Measurements from ENCODE around the gene ATP8B1.
A peak's percentile ranks its signal among the peaks of the same experiment; 100 is the strongest.

Gene ATP8B1

DNA sequence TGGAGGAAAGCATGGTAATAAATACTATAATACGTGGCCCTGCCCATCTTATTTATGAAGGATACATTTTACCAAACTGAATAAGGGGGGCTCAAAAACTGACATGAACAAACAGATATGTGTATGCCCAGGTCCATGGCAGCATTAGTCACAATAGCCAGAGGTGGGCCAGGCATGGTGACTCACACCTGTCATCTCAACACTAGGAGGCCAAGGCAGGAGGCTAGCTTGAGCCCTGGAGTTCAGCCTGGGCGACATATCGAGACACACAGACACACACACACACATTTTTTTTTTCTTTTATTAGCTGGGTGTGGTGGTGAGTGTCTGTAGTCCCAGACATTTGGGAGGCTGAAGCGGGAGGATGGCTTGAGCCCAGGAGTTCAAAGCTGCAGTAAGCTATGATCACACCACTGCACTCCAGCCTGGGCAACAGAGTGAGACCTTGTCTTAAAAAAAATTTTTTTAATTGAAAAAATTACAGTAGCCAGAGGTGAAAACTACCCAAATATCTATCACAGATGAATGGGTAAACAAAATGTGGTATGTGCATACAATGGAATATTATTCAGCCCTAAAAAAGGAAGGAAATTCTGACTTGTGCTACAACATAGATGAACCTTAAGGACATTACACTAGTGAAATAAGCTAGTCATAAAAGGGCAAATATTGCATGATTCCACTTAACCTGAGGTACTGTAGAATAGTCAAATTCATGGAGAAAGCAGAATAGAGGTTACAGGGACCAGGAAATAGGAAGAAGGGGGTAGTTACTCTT is 8.0 kb downstream of the ATP8B1 start:
- peaks cover 30 to 69% of the 10 kb centered on the region in 2 donors for H3K4me1 ChIP-seq (ENCODE audit: control insufficient read depth in 2 of 2, insufficient read depth in 2 of 2, low read length in 2 of 2)
- no peaks in the 10 kb centered on the region for H3K27me3 ChIP-seq (ENCODE audit: control insufficient read depth in 2 of 2, insufficient read depth in 2 of 2, low read length in 2 of 2)
- peak overlapping the region in 1 of 2 donors; percentile 35 for H3K27ac ChIP-seq (ENCODE audit: low read depth in 2 of 2, low read length in 2 of 2)
- H3K9ac ChIP-seq (ENCODE audit: low read depth in 1 of 2, low read length in 2 of 2), result no peak overlapping the region
- H3K4me3 ChIP-seq (ENCODE audit: low read length in 2 of 2), result no peak overlapping the region
- H3K36me3 ChIP-seq (ENCODE audit: control insufficient read depth in 2 of 2, insufficient read depth in 2 of 2, low read length in 2 of 2), result no peaks in the 10 kb centered on the region
- no peaks in the 10 kb centered on the region for H3K9me3 ChIP-seq (ENCODE audit: control insufficient read depth in 2 of 2, low read length in 2 of 2)

DNA sequence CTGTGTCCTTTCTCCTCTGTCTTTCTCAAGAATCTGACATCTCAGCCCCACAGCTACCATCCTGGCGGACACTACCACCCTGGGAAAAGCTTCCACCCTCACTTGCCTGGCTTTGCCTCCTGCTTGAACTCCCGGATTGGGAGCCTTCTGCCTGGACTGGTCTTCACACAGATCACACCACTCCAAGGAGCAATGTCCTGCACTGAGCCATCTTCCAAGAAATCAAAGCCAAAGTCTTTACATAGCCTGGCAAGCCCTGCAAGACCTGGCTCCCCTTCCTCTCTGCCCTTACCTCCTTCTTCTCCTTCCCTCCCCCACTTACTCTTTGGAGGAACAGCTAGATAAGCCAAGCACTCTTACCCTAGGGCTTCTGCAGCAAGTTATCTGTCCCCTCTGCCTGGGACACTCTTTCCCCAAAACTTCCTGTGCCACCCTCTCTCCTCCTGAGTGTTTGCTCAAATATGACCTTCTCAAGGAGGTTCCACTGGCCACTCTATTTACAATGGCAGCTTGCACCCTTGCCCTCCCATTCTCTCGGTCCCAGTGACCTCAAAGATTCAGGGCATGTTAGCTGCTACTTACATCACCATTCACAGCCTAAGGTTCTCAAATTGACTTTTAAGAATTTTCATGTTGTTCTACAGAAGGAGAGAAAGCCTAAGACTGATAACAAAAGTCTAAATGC is 9.7 kb downstream of the ATP8B1 start:
- H3K9me3 ChIP-seq (ENCODE audit: control insufficient read depth in 2 of 2, low read length in 2 of 2), result no peaks in the 10 kb centered on the region
- no peaks in the 10 kb centered on the region for H3K27me3 ChIP-seq (ENCODE audit: control insufficient read depth in 2 of 2, insufficient read depth in 2 of 2, low read length in 2 of 2)
- H3K9ac ChIP-seq (ENCODE audit: low read depth in 1 of 2, low read length in 2 of 2), result peak overlapping the region; percentile 11 to 56
- peak overlapping the region; percentile 60 to 79 for H3K27ac ChIP-seq (ENCODE audit: low read depth in 2 of 2, low read length in 2 of 2)
- H3K4me1 ChIP-seq (ENCODE audit: control insufficient read depth in 2 of 2, insufficient read depth in 2 of 2, low read length in 2 of 2), result peaks cover 34 to 71% of the 10 kb centered on the region in 2 donors
- H3K36me3 ChIP-seq (ENCODE audit: control insufficient read depth in 2 of 2, insufficient read depth in 2 of 2, low read length in 2 of 2), result no peaks in the 10 kb centered on the region
- peak overlapping the region; percentile 23 to 54 for H3K4me3 ChIP-seq (ENCODE audit: low read length in 2 of 2)

DNA sequence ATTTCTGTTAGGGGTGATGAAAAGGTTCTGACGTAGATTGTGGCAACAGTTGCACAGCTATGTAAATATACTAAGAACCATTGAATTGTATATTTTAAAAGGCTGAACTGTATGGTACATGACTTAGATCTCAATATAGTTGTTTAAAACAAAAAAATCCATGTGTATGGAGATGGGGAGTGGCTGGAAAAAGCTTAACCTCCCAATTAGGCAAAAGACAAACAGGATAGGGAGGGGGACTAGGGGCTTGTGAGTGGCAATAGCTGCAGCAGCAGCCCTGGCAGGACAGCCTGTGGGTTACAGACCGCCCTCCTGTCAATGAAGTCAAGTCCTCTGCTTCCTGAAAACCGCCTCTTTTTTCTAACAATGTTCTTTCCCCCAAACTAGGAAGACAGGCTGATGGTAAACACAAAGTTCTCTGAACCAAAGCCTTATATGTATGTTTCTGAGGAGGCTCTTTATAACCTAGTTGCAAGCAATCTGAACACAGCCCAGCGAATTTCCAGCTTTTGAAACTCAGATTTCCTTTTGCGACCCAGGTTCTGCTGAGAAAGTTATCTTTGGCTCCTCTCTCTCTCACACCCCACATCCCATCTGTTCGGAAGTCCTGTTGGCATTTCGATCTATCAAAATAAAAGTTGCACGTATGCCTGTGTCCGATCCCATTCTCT is 10.3 kb downstream of the ATP8B1 start:
- Histone ChIP-seq H3K9me3 (ENCODE audit: control insufficient read depth in 2 of 2, low read length in 2 of 2) (no peaks in the 10 kb centered on the region), H3K27me3 (ENCODE audit: control insufficient read depth in 2 of 2, insufficient read depth in 2 of 2, low read length in 2 of 2) (no peaks in the 10 kb centered on the region), H3K4me3 (ENCODE audit: low read length in 2 of 2) (peak overlapping the region; percentile 23 to 54), H3K36me3 (ENCODE audit: control insufficient read depth in 2 of 2, insufficient read depth in 2 of 2, low read length in 2 of 2) (no peaks in the 10 kb centered on the region), H3K27ac (ENCODE audit: low read depth in 2 of 2, low read length in 2 of 2) (peak overlapping the region; percentile 60 to 79), H3K9ac (ENCODE audit: low read depth in 1 of 2, low read length in 2 of 2) (peak overlapping the region; percentile 11 to 56), H3K4me1 (ENCODE audit: control insufficient read depth in 2 of 2, insufficient read depth in 2 of 2, low read length in 2 of 2) (peaks cover 32 to 73% of the 10 kb centered on the region in 2 donors)

- peaks cover 29 to 69% of the 10 kb centered on the region in 2 donors for H3K4me1 ChIP-seq (ENCODE audit: control insufficient read depth in 2 of 2, insufficient read depth in 2 of 2, low read length in 2 of 2)
- H3K9me3 ChIP-seq (ENCODE audit: control insufficient read depth in 2 of 2, low read length in 2 of 2), result no peaks in the 10 kb centered on the region
- no peak overlapping the region for H3K4me3 ChIP-seq (ENCODE audit: low read length in 2 of 2)
- H3K9ac ChIP-seq (ENCODE audit: low read depth in 1 of 2, low read length in 2 of 2), result no peak overlapping the region
- H3K27me3 ChIP-seq (ENCODE audit: control insufficient read depth in 2 of 2, insufficient read depth in 2 of 2, low read length in 2 of 2), result no peaks in the 10 kb centered on the region
- H3K36me3 ChIP-seq (ENCODE audit: control insufficient read depth in 2 of 2, insufficient read depth in 2 of 2, low read length in 2 of 2), result no peaks in the 10 kb centered on the region
- H3K27ac ChIP-seq (ENCODE audit: low read depth in 2 of 2, low read length in 2 of 2), result peak overlapping the region in 1 of 2 donors; percentile 35
Measured at GRCh38 chr18:57791911-57792310, 11.2 kb downstream of the ATP8B1 start.

DNA sequence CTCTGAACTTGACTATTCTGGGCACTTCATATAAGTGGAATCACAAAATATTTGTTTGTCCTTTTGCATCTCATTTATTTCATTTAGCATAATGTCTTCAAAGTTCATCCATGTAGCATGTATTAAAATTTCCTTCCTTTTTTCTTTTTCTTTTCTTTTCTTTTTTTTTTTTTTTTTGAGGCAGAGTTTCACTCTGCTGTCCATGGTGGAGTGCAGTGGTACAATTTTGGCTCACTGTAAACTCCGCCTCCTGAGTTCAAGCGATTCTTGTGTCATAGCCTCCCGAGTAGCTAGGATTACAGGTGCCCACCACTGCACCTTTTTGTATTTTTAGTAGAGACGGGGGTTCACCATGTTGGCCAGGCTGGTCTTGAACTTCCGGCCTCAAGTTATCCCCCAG is 11.9 kb downstream of the ATP8B1 start:
- no peaks in the 10 kb centered on the region for H3K27me3 ChIP-seq (ENCODE audit: control insufficient read depth in 2 of 2, insufficient read depth in 2 of 2, low read length in 2 of 2)
- no peaks in the 10 kb centered on the region for H3K36me3 ChIP-seq (ENCODE audit: control insufficient read depth in 2 of 2, insufficient read depth in 2 of 2, low read length in 2 of 2)
- no peak overlapping the region for H3K27ac ChIP-seq (ENCODE audit: low read depth in 2 of 2, low read length in 2 of 2)
- H3K9me3 ChIP-seq (ENCODE audit: control insufficient read depth in 2 of 2, low read length in 2 of 2), result no peaks in the 10 kb centered on the region
- peaks cover 28 to 70% of the 10 kb centered on the region in 2 donors for H3K4me1 ChIP-seq (ENCODE audit: control insufficient read depth in 2 of 2, insufficient read depth in 2 of 2, low read length in 2 of 2)
- no peak overlapping the region for H3K9ac ChIP-seq (ENCODE audit: low read depth in 1 of 2, low read length in 2 of 2)
- H3K4me3 ChIP-seq (ENCODE audit: low read length in 2 of 2), result no peak overlapping the region

GRCh38 chr18:57790316-57790715 is 12.8 kb downstream of the ATP8B1 start:
- Histone ChIP-seq H3K9ac (ENCODE audit: low read depth in 1 of 2, low read length in 2 of 2) (no peak overlapping the region), H3K27ac (ENCODE audit: low read depth in 2 of 2, low read length in 2 of 2) (no peak overlapping the region), H3K27me3 (ENCODE audit: control insufficient read depth in 2 of 2, insufficient read depth in 2 of 2, low read length in 2 of 2) (no peaks in the 10 kb centered on the region), H3K9me3 (ENCODE audit: control insufficient read depth in 2 of 2, low read length in 2 of 2) (no peaks in the 10 kb centered on the region), H3K4me1 (ENCODE audit: control insufficient read depth in 2 of 2, insufficient read depth in 2 of 2, low read length in 2 of 2) (peaks cover 32 to 70% of the 10 kb centered on the region in 2 donors), H3K36me3 (ENCODE audit: control insufficient read depth in 2 of 2, insufficient read depth in 2 of 2, low read length in 2 of 2) (no peaks in the 10 kb centered on the region), H3K4me3 (ENCODE audit: low read length in 2 of 2) (no peak overlapping the region)

GRCh38 chr18:57789759-57790158 is 13.4 kb downstream of the ATP8B1 start:
- peak overlapping the region in 1 of 2 donors; percentile 71 for H3K27ac ChIP-seq (ENCODE audit: low read depth in 2 of 2, low read length in 2 of 2)
- no peaks in the 10 kb centered on the region for H3K27me3 ChIP-seq (ENCODE audit: control insufficient read depth in 2 of 2, insufficient read depth in 2 of 2, low read length in 2 of 2)
- H3K9me3 ChIP-seq (ENCODE audit: control insufficient read depth in 2 of 2, low read length in 2 of 2), result no peaks in the 10 kb centered on the region
- peaks cover 29 to 70% of the 10 kb centered on the region in 2 donors for H3K4me1 ChIP-seq (ENCODE audit: control insufficient read depth in 2 of 2, insufficient read depth in 2 of 2, low read length in 2 of 2)
- H3K4me3 ChIP-seq (ENCODE audit: low read length in 2 of 2), result no peak overlapping the region
- H3K36me3 ChIP-seq (ENCODE audit: control insufficient read depth in 2 of 2, insufficient read depth in 2 of 2, low read length in 2 of 2), result no peaks in the 10 kb centered on the region
- peak overlapping the region in 1 of 2 donors; percentile 39 for H3K9ac ChIP-seq (ENCODE audit: low read depth in 1 of 2, low read length in 2 of 2)

- Histone ChIP-seq H3K9ac (ENCODE audit: low read depth in 1 of 2, low read length in 2 of 2) (peak overlapping the region in 1 of 2 donors; percentile 24), H3K36me3 (ENCODE audit: control insufficient read depth in 2 of 2, insufficient read depth in 2 of 2, low read length in 2 of 2) (peaks cover 0 to 4% of the 10 kb centered on the region in 2 donors), H3K4me3 (ENCODE audit: low read length in 2 of 2) (no peak overlapping the region), H3K4me1 (ENCODE audit: control insufficient read depth in 2 of 2, insufficient read depth in 2 of 2, low read length in 2 of 2) (peaks cover 29 to 70% of the 10 kb centered on the region in 2 donors), H3K9me3 (ENCODE audit: control insufficient read depth in 2 of 2, low read length in 2 of 2) (no peaks in the 10 kb centered on the region), H3K27me3 (ENCODE audit: control insufficient read depth in 2 of 2, insufficient read depth in 2 of 2, low read length in 2 of 2) (no peaks in the 10 kb centered on the region), H3K27ac (ENCODE audit: low read depth in 2 of 2, low read length in 2 of 2) (peak overlapping the region; percentile 56 to 71)
Measured at GRCh38 chr18:57789090-57789489, 14.0 kb downstream of the ATP8B1 start.

DNA sequence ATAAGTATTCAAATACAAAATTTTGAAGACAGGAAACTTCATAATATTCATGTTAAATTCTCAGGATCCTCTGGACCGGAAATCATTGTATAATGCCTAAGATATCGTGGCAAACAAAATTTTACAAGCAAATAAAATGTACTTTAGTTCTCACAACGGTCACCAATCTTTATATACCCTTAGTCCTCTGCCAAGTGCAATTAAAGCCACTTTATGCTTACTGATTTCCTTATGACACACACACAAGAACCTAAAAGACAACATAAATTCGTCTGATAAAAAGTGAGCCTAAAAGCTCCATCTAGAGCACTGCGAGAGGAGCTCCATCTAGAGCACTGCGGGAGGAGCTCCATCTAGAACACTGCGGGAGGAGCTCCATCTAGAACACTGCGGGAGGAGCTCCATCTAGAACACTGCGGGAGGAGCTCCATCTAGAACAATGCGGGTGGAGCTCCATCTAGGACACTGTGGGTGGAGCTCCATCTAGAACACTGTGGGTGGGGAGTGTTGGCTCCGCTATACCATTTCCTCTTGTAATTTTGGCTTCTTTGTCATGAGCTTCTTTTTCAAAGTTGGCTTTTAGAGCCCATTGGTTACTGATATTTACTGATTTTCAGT is 15.9 kb downstream of the ATP8B1 start:
- peaks cover 29 to 54% of the 10 kb centered on the region in 2 donors for H3K4me1 ChIP-seq (ENCODE audit: control insufficient read depth in 2 of 2, insufficient read depth in 2 of 2, low read length in 2 of 2)
- H3K9me3 ChIP-seq (ENCODE audit: control insufficient read depth in 2 of 2, low read length in 2 of 2), result no peaks in the 10 kb centered on the region
- peaks cover 0 to 7% of the 10 kb centered on the region in 2 donors for H3K36me3 ChIP-seq (ENCODE audit: control insufficient read depth in 2 of 2, insufficient read depth in 2 of 2, low read length in 2 of 2)
- H3K27ac ChIP-seq (ENCODE audit: low read depth in 2 of 2, low read length in 2 of 2), result peak overlapping the region; percentile 69 to 79
- no peak overlapping the region for H3K4me3 ChIP-seq (ENCODE audit: low read length in 2 of 2)
- peak overlapping the region in 1 of 2 donors; percentile 42 for H3K9ac ChIP-seq (ENCODE audit: low read depth in 1 of 2, low read length in 2 of 2)
- no peaks in the 10 kb centered on the region for H3K27me3 ChIP-seq (ENCODE audit: control insufficient read depth in 2 of 2, insufficient read depth in 2 of 2, low read length in 2 of 2)

All from mucosa of rectum (tissue), 2 donors.